Kidney epithelial cell (primary cell): ENCODE results near the gene OR1K1. TPM values are rescaled to one million over a fixed set of nuclear protein-coding genes. Genes with fewer than 3 reads are reported as not detected.

Experiments
- DNase-seq: peaks from one replicate; pipeline ENCODE4 v3.0.0-alpha.2; 2010; ENCODE audit warnings: low read depth
- H3K27me3 ChIP-seq: 2 replicates; pipeline ENCODE4 v1.6.0; 2011; ENCODE audit warnings: low read length; ENCODE audit not compliant: control insufficient read depth, insufficient read depth
- H3K36me3 ChIP-seq: 2 replicates; pipeline ENCODE4 v1.5.1; 2011; ENCODE audit warnings: low read length; ENCODE audit not compliant: control insufficient read depth, insufficient read depth
- H3K4me3 ChIP-seq: 2 replicates; pipeline ENCODE4 v1.5.1; 2011; ENCODE audit warnings: low read depth, mild to moderate bottlenecking, control low read depth, low read length
- CTCF ChIP-seq: IDR thresholded peaks from 2 replicates; pipeline ENCODE4 v1.5.1; 2011; ENCODE audit warnings: mild to moderate bottlenecking, moderate library complexity, low read length, control low read depth, inconsistent platforms; ENCODE audit not compliant: insufficient read depth, poor library complexity, severe bottlenecking
- total RNA-seq: library from RNA; depleted of rRNA; stranded (reverse); fragments of >200 nt; gene quantifications from 2 replicates; pipeline ENCODE4 v1.2.3, GENCODE V29; 2015

The OR1K1 gene
- total RNA-seq, 1 donor from 2014 or later: not detected

- H3K4me3 ChIP-seq: no peak overlapping the region
- DNase-seq: no peak
- no peak for TF ChIP-seq CTCF
- no peaks in the 10 kb centered on the region for H3K27me3 ChIP-seq
- H3K36me3 ChIP-seq: no peaks in the 10 kb centered on the region
Measured at GRCh38 chr9:122789256-122790046, 10.5 kb upstream of the OR1K1 start.

- H3K27me3 ChIP-seq: no peaks in the 10 kb centered on the region
- DNase-seq: no peak
- no peak for TF ChIP-seq CTCF
Measured at GRCh38 chr9:122791872-122792669, 7.9 kb upstream of the OR1K1 start.

GRCh38 chr9:122797316-122798063 lies 2.4 kb upstream of the OR1K1 start:
- no peak for DNase-seq
- Histone ChIP-seq H3K4me3 (no peak overlapping the region), H3K27me3 (no peaks in the 10 kb centered on the region), H3K36me3 (no peaks in the 10 kb centered on the region)
- no peak for TF ChIP-seq CTCF

More at GRCh38 chr9:122791872-122792669, 7.9 kb upstream of the OR1K1 start:
- Histone ChIP-seq H3K4me3 (no peak overlapping the region), H3K36me3 (no peaks in the 10 kb centered on the region)

GRCh38 chr9:122806661-122807060 lies 6.7 kb downstream of the OR1K1 start:
- TF ChIP-seq CTCF: no peak
- Histone ChIP-seq H3K27me3 (no peaks in the 10 kb centered on the region), H3K4me3 (no peak overlapping the region), H3K36me3 (no peaks in the 10 kb centered on the region)
- DNase-seq: no peak

GRCh38 chr9:122807271-122807900 lies 7.5 kb downstream of the OR1K1 start:
- Histone ChIP-seq H3K4me3 (no peak overlapping the region), H3K36me3 (no peaks in the 10 kb centered on the region), H3K27me3 (no peaks in the 10 kb centered on the region)
- DNase-seq: no peak
- no peak for TF ChIP-seq CTCF
